SIG-M5 treated with dmso at 0.1 percent for 504 hours (cell line): ENCODE measurements around the gene SORCS3.

Experiments
- DNase-seq: peaks from one replicate; lab custom pipeline; 2025; ENCODE audit not compliant: unreplicated experiment; lab: John Stamatoyannopoulos, UW

SORCS3 gene

DNA sequence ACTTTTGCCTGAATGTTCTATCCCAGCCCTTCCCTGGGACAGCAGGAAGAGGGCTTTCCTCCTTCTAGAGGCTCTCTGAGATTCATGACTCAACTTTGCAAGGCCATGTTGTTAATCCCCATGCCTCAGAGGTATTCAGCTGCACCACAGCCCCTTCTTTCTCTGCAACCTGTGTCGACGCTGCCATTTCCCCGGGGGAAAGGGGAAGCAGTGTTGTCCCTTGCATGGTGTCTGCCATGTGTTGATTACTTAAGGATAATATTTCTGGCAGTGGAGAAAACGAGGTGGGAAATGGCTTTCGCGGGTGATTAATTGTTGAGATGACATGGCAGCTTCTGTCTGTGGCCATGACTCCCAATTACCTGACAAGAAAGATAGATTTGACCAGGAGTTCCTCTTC lies 133.1 kb downstream of the SORCS3 start:
- DNase-seq: no peak

DNA sequence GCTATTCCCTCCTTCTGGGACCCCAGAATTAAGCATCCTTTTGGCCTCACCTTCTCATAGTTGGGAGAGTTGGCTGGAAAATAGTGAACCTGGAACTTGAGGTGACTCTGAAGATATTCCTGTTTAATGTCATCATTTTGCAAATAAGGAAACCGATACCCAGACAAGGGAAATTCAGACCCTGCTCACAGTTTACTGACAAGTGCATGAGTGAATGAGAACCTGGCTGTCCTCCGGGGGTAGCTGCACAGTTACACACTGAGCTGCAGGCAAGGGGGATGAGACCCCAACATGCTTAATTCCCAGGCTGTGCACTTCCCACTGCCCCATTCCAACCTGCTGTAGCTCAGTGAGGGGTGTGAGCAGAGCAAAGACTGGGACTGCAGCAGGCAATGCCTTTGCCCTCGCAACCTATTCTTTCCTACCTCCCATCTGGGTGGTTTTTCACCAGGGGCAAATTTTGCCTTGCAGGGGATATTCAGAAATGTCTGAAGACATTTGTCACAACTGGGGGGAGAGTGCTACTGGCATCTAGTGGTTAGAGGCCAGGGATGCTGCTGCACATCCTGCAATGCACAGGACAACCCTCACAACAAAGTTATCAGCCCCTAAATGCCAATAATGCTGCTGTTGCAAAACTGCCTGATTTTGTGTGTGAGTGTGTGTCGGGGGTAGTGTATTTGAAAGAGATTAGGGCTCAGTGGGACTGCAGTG lies 136.2 kb downstream of the SORCS3 start:
- no peak for DNase-seq

DNA sequence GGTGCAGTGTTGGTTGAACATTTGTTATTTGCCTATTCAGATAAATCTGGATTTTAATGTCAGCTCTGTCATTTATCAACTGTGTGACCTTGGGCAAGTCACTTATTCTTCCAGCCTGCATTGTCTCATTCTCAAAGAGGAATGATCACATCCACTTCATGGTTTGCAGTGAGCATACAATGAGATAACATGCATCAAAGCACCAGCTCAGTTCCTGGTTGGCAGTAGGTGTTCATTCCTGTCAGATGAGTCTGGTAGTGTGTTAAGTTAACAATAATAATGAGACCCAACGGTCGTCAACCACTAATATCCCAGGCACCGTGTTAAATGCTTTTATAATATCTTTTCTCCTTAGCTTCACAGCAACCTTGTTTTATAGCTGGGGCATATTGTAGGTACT lies 137.3 kb downstream of the SORCS3 start:
- no peak for DNase-seq

DNA sequence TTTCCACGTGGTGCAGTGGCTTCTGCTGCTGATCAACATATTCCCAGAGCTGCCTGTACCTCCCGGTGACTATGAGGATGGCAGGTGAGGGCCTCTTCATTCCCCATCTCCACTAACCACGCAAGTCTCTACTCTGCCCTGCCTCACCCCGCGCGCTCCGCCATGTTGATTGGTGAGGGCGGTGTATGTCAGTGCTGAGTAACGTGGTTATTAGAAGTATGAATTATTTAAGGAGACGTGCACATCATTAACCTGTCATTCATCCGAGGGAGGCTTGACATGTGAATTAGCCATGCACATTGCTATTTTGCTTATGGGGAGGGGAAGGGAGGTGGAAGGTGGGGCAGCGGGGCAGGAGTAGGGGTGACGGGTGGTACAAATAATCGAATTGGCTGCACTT lies 138.6 kb downstream of the SORCS3 start:
- no peak for DNase-seq

DNA sequence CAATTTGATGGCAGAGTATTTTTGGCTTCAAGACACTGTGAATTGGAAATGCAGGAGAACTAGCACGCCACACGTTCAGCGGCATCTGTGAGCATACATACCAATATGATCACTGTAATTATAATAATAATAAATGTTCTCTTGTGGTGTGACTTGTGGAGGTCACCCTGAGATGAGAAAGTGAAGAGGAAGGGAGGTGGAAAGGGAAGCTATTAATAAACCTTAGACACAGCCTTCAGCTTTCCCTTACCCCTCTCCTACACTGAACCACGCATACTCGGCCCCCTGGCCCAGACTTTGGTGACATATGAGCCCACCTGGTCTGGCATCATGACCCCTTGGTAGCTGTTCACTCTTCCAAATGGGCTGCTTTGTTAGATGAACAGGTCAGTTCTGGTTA lies 139.1 kb downstream of the SORCS3 start:
- DNase-seq: no peak

DNA sequence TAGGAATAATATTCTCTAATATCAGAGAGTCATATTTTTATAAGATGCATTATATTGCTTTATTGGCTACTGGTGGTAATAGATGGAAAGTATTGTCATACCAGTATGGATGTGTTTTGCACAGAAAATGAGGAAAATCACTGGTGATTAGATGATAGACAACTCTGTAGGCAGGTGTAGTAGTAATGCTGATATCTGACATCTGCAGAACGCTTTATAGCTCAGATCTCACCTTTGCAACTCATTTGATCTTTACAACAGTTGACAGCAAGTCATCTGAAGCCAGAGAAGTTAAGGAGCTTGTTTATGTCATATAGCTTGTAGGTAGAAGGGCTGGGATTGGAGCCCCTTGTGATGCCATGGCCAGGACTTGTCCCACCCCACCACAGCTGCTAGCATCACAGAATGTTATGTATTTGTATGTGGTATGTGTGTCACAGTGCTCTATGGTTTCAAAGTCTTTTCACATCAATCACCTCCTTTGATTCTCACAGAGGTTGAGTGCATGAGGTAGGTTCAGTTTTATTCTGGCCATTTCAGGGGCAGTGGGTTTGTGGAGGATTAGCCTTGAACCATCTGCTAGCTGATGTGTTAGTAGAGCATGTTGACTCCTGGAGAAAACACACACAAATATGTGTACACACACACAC lies 140.0 kb downstream of the SORCS3 start:
- DNase-seq: no peak

DNA sequence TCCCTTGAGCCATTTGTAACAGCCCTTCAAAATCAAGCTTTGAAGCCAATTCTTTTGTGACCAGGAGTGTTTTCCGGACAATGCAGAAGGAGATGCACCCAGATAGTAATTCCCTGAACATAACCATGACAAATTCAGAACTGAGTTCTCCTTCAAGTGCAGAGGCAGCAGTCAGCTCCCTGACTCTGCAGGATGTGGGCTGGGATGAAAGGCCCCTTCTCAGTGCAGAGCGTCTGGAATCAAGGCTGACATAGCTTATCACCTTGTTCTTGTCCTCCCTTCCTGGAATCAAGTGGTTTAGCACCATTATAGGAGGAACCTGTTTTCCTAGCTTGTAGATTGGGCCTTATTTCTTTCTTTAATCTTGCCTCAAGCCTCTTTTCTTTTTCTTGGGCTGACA lies 143.4 kb downstream of the SORCS3 start:
- no peak for DNase-seq

DNA sequence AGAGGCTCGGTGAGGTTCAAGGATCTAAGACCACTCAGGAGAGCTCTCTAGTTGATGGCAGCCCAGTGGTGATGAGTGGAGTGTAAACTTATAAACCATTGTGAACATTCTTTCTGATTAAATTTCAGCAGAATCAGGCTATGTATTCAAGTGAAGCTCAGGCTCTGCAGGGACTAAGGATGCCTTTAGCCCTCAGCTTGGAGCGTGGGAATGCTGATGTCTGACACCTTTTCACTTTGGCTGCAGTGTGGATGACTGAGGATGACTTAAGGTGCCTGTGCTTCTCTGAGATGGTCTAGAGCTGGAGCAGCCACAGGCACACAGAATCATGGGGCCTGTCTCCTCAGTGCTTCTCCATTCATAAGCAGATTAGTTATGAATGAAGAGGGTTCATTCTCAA lies 150.4 kb downstream of the SORCS3 start:
- no peak for DNase-seq

DNA sequence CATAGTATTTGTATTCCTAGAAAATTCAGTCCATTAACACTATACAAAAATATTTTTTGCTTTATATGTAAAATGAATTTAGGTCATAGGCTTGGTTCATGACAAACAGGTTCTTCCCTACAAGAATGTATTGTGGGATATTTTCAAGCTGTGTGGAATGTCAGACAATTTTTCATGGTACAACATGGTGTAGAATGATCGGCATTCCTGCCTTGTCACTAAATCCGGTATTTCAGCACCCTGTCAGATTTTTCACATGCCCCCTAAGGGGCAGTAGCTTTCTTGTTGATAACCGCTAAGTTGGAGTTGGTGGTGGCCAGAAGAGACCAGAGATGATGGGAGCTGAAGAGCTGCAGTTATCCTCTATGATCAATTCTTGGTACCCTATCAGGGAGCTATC lies 154.3 kb downstream of the SORCS3 start:
- no peak for DNase-seq

DNA sequence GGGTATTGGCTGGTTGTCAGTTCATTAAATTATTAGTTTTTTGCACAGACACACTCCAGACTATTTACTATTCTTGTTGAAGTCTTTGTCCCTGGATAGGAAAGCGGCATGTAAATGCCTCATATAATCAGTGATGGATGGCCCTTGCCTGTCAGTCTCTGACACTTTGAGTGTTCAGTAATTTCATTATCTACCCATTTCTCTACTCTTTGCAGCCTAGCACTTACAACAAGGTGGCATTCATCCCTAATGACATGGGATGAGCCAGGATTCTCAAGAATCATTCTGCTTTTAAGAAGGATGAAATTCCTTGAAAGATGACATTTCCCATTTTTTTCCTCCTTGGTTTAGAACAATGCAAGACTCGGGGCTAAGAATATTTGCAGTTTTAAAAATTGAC lies 155.7 kb downstream of the SORCS3 start:
- DNase-seq: no peak

DNA sequence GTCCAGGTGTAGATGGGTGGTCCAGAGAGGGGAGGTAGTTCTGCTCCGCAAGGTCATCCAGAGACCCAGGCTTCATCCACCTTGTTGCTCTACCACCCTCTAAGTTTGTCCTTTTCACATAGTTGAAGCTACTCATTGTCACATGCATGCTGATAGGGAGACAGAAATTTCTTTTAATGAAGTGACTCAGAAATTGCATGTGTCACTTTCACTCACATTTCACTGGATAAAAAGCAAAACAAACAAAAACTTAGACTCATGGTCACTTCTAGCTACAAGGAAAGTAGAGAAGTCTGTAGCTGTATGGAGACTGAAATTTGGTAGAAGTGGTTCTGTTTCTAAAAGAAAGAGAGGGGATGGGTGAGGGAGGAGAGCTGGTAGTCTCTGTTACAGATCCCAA lies 161.9 kb downstream of the SORCS3 start:
- no peak for DNase-seq

DNA sequence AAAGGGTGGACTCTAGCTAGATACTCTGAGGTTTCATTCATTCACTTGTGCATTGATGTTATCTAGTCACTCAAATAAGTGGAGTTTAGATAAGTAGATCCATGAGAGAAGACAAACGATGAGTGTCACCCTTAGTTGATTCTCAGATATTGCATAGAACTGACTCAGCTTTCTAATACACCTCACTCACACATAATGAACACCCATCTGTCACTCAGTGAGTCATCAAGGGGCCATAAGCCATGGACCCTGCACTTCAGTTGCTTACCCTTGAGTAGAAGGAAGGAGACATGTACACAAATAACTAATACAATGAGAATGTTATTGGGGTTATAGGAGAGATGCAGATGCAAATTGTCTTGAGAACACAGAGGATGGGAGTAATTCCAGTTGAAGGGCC lies 163.8 kb downstream of the SORCS3 start:
- no peak for DNase-seq

DNA sequence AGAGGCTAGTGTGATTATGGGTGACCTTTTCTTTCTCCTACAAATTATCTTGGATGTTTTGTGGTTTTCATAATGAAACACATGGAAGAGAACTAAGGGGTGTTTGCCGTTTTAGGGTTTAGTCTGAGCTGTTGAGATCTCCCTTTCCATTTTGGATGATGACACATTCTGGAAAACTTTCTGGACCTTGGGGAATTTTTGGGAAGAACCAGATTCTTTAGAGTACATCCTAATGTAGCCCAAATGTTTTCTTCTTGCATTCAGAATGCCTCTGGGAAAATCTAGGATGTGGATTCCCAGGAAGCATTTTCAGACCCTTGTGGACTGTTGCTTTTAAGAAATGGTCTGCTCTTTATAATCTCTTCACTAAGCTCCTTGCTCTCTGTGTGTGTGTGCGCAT lies 165.7 kb downstream of the SORCS3 start:
- no peak for DNase-seq

DNA sequence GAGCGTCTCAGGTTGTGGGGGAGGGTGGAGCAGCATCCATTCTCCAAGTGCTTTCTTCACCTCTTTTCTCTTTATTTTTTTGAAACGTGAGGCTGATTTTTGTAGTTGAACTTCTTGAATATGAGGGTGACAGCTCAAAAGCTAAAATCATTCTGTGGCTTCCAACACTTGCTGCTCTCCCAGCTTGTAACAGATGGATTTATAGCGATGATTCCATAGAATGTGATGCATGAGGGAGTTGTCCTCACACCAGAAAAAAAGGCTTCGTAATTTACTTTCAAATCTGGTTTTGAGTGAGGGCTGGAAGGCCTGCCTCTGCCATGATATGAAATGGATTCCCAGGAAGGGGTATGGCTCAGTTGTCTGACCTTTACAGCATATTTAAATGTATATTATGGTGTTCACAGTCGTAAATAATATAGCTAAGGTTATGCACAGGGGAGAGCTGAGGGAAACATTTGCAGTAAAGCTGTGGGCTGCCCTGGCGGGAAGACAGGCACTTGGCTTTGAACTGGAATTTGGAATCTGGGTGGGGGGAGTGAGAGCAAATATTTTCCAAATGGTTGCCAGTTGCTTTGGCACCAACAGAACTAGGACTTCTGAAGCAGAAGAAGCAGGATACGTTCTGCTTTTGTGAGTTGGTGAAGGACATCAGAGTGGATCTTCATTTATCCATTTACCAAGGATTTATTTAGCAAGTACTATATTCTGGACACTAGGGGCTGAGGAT lies 166.7 kb downstream of the SORCS3 start:
- DNase-seq: no peak

DNA sequence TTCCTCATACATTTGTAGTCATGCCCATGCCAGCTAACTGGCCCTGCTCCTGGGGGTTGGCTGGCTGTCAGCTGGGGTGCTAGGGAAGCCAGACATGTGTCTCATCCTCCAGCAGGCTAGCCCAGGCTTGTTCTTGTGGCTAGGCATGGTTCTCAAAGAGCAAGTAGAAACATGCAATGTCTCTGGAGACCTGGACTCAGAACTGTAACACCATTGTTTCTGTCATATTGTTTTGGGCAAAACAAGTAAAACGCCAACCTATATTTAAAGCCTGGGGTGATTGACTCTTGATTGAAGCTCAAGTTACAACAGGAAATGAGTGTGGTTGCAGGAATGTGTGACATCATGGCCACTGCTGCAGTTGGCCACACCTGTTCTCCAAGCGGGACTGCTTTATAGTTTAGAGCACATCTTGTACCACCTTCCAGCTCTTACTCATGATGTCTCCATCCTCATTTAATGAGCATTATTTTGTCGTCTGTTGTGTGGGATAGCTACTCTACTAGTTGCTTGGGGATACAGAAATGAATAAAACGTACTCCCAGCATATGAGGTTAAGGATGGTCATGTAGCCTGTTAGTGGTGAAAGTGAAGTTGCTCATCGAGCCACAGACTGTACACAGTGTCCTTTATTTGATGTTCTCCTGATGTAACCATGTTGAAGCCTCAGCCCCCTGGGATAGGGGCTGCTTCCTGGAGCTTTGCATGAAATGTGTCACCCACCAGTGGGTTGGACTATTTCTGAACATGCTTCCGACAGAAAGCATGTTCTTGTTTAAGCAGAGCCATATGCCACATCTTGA lies 168.4 kb downstream of the SORCS3 start:
- no peak for DNase-seq

DNA sequence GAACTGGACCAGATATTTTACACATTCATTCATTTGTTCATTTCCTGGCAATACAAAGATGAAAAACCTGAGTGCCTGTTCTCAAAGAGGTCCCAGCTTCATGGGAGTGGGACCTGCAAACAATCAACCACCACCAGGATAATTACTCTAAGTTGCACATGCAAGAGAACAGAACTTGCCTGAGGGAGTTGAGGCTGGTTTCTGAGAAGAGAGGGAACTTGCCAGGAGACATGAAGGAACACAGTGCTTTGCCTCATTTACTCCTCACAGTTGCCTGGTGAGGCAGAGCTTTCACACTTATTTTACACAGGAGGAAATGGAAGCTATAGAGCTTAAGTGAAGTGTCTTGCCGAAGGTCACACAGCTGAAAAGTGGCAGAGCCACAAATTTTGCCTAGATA lies 170.1 kb downstream of the SORCS3 start:
- DNase-seq: no peak

DNA sequence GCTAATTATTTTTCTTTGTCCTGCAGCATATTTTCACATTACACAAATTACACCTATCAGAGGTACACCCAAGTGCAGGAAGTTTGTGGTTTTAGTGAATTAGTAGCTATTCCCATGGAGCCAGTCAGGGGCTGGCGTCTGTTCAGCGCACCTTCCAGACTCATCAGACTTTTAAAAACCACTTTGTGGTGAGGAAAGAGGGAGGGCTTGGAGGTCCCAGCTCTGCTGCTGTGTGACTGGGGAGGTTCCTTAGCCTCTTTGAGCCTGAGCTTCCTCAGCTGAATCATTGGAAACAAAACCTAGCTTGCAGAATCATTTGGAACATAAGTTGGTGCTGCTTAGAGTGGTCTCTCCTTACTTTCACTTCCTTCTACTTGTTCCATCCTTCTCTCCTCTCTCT lies 175.4 kb downstream of the SORCS3 start:
- DNase-seq: no peak

DNA sequence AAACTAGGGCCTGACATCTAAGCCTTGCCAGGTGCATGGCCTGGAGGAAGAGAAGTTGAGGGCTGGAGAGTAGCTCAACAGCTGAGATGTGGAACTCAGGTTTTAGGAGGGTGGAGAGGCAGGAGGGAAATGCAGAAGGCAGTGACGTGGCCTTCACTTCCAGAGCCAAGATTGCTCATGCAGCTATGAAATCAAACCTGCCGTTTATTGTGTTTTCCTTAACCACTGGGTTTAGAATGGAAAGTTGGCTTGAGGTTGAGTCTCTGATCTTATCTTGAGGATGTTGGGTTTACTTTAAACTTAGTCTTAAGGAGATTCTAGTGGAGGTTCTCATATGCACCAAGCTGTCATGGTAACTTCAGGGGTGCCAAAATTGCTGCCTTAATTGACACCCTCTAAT lies 178.6 kb downstream of the SORCS3 start:
- DNase-seq: no peak

DNA sequence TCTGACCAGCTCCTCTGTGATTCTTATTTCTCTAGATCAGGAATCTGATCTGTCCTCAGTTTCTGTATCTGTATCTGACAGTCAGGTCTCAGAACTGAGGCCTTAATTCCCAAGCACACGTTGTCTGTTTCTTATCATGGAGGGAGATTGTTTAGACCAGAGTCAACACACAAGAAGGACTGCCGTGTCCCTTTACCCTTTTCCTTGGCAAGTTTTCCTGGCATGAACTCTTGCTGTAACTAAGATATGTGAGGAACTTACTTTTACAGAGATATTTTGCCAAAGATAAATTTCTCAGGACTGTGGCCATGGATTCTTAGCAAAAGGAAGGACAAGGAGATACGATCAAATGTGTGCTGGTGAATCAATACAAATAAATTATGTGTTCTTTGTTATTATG lies 181.0 kb downstream of the SORCS3 start:
- no peak for DNase-seq

DNA sequence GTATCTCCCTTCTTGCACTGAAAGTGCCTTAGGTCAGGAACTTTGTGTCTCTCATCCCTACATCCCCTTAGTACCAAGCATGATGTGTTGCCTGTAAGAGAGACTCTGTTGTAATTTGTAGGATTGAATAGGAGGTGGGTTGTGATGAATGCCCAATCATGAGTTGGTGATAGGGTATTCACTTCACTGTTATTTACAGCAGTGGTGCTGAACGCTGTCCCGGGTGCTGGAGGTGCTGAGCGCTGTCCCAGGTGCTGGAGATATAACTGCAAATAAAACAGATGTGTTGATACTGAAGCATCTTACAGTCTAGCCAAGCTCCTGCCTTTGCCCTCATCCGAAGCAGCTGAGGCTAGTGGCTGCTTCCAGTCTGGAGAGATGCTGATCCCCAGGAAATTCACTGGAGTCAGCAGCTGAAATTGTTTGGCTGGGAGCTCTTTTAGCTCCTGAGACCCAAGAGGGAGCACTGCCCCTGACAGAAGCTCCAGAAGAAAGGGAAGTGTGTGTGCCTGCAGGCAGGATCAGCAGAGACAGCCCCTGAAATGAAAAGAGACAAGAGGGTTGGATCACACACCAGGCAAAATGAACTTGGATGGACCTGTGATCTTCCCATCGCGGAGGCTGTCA lies 183.4 kb downstream of the SORCS3 start:
- DNase-seq: peak; percentile 13

DNA sequence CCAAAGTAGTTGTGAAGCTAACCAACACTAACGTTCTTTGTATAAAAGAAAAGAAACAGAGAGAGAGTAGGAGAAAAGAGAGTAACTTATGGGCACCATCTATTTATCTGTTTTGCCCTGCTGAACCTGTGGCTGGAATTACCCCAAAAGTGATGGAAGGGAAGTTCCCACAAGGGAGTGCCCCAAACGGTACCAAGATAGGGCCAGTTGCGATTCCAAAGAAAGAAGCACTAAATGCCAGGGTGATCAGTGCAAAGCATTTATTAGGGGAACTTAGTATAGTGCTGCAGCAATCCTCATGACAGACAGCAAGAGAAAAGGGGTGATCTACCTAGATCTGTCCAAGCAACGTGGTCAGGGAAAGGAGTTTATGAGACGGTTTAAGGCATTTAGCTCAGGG lies 190.2 kb downstream of the SORCS3 start:
- DNase-seq: no peak
